Activated CD8-positive, alpha-beta memory T cell treated with anti-CD3 and anti-CD28 coated beads, Interleukin-2, amount 50 U/mL, for 1 hour (primary cell): ENCODE results near the gene FRMD5.
"Not testable (repeated sequence)": the region's sequence is repeated elsewhere in the genome, so short reads cannot be mapped to it uniquely, and the experiment has no call there.

Source experiments
- DNase-seq: peaks from one replicate; pipeline ENCODE4 v3.0.0-alpha.2; 2020; ENCODE audit errors: extremely low read depth

The FRMD5 gene

GRCh38 chr15:43889042-43889441 lies 306.0 kb downstream of the FRMD5 start:
- no peak for DNase-seq

- no peak for DNase-seq
Observed at GRCh38 chr15:43887901-43888300, 307.2 kb downstream of the FRMD5 start.

- no peak for DNase-seq
Observed at GRCh38 chr15:43886558-43886957, 308.5 kb downstream of the FRMD5 start.

GRCh38 chr15:43883571-43883970 lies 311.5 kb downstream of the FRMD5 start:
- DNase-seq, result no peak

- DNase-seq, result no peak
Observed at GRCh38 chr15:43881944-43882343, 313.1 kb downstream of the FRMD5 start.

- no peak for DNase-seq
Observed at GRCh38 chr15:43881245-43881644, 313.8 kb downstream of the FRMD5 start.

- no peak for DNase-seq
Observed at GRCh38 chr15:43880406-43881194, 314.5 kb downstream of the FRMD5 start.

GRCh38 chr15:43879386-43880355 lies 315.4 kb downstream of the FRMD5 start:
- DNase-seq, result no peak

GRCh38 chr15:43878446-43878845 lies 316.6 kb downstream of the FRMD5 start:
- no peak for DNase-seq

- DNase-seq, result no peak
Observed at GRCh38 chr15:43877371-43877770, 317.7 kb downstream of the FRMD5 start.

GRCh38 chr15:43876872-43877271 lies 318.2 kb downstream of the FRMD5 start:
- no peak for DNase-seq

- no peak for DNase-seq
Observed at GRCh38 chr15:43873651-43874050, 321.4 kb downstream of the FRMD5 start.

- DNase-seq, result no peak
Observed at GRCh38 chr15:43872416-43873020, 322.6 kb downstream of the FRMD5 start.

- no peak for DNase-seq
Observed at GRCh38 chr15:43871835-43872234, 323.2 kb downstream of the FRMD5 start.

GRCh38 chr15:43868406-43868805 lies 326.7 kb downstream of the FRMD5 start:
- no peak for DNase-seq

- DNase-seq, result no peak
Observed at GRCh38 chr15:43867096-43867495, 328.0 kb downstream of the FRMD5 start.

GRCh38 chr15:43866636-43867035 lies 328.4 kb downstream of the FRMD5 start:
- not testable (repeated sequence) for DNase-seq

- DNase-seq, result no peak
Observed at GRCh38 chr15:43859546-43859945, 335.5 kb downstream of the FRMD5 start.

GRCh38 chr15:43854801-43855200 lies 340.3 kb downstream of the FRMD5 start:
- DNase-seq, result no peak

GRCh38 chr15:43852607-43853006 lies 342.5 kb downstream of the FRMD5 start:
- no peak for DNase-seq

- no peak for DNase-seq
Observed at GRCh38 chr15:43851251-43851650, 343.8 kb downstream of the FRMD5 start.

- no peak for DNase-seq
Observed at GRCh38 chr15:43845421-43845820, 349.6 kb downstream of the FRMD5 start.
